H9 (cell line): Measurements from ENCODE around the gene CAMKV. TPM values are rescaled to one million over a fixed set of nuclear protein-coding genes. Genes with fewer than 3 reads are reported as not detected.

Experiments used
- DNase-seq: peaks from one replicate; pipeline ENCODE4 v3.0.0-alpha.2; 2017
- H2AFZ ChIP-seq: one replicate; pipeline ENCODE4 v1.6.1; 2013; ENCODE audit warnings: mild to moderate bottlenecking, low read length, control low read depth, moderate library complexity
- H2AK5ac ChIP-seq: 2 replicates; pipeline ENCODE4 v1.6.1; 2013; ENCODE audit warnings: low read length, control low read depth, mixed read lengths; ENCODE audit not compliant: insufficient read length
- H2BK120ac ChIP-seq: one replicate; pipeline ENCODE4 v1.6.1; 2013; ENCODE audit warnings: low read depth, mild to moderate bottlenecking, low read length, control low read depth, inconsistent platforms; ENCODE audit not compliant: poor library complexity, severe bottlenecking
- H2BK12ac ChIP-seq: 2 replicates; pipeline ENCODE4 v1.6.1; 2013; ENCODE audit warnings: low read length, control low read depth, mixed read lengths, low read depth; ENCODE audit not compliant: insufficient read length
- H2BK15ac ChIP-seq: 2 replicates; pipeline ENCODE4 v1.6.1; 2013; ENCODE audit warnings: low read depth, low read length, control low read depth
- H2BK20ac ChIP-seq: one replicate; pipeline ENCODE4 v1.6.1; 2013; ENCODE audit warnings: low read depth, mild to moderate bottlenecking, low read length, control low read depth, inconsistent platforms; ENCODE audit not compliant: poor library complexity, severe bottlenecking
- H2BK5ac ChIP-seq: 2 replicates; pipeline ENCODE4 v1.6.1; 2013; ENCODE audit warnings: low read length, control low read depth, mixed read lengths; ENCODE audit not compliant: insufficient read length
- H3K14ac ChIP-seq: 2 replicates; pipeline ENCODE4 v1.6.1; 2013; ENCODE audit warnings: low read length, control low read depth; ENCODE audit not compliant: insufficient read depth
- H3K18ac ChIP-seq: 2 replicates; pipeline ENCODE4 v1.6.1; 2013; ENCODE audit warnings: low read depth, mild to moderate bottlenecking, mixed read lengths, low read length, control low read depth; ENCODE audit not compliant: insufficient read length
- H3K23ac ChIP-seq: 2 replicates; pipeline ENCODE4 v1.6.1; 2013; ENCODE audit warnings: low read length, control low read depth, mixed read lengths, low read depth; ENCODE audit not compliant: insufficient read length
- H3K23me2 ChIP-seq: 2 replicates; pipeline ENCODE4 v1.6.1; 2013; ENCODE audit warnings: low read depth, mild to moderate bottlenecking, mixed read lengths, low read length, control low read depth; ENCODE audit not compliant: insufficient read length, poor library complexity, severe bottlenecking
- H3K27ac ChIP-seq: 2 replicates; pipeline ENCODE4 v1.5.1; 2013; ENCODE audit warnings: low read length, control low read depth, mixed read lengths, low read depth; ENCODE audit not compliant: insufficient read length
- H3K27me3 ChIP-seq: 2 replicates; pipeline ENCODE4 v1.6.1; 2013; ENCODE audit warnings: low read length, control low read depth, inconsistent platforms; ENCODE audit not compliant: insufficient read depth
- H3K4ac ChIP-seq: 2 replicates; pipeline ENCODE4 v1.6.1; 2013; ENCODE audit warnings: low read depth, mild to moderate bottlenecking, control low read depth, inconsistent platforms, low read length, moderate library complexity
- H3K4me1 ChIP-seq: 2 replicates; pipeline ENCODE4 v1.6.1; 2013; ENCODE audit warnings: low read length, control low read depth, inconsistent platforms; ENCODE audit not compliant: insufficient read depth
- H3K4me2 ChIP-seq: 2 replicates; pipeline ENCODE4 v1.6.1; 2013; ENCODE audit warnings: low read length, control low read depth, mixed read lengths; ENCODE audit not compliant: insufficient read length, insufficient read depth
- H3K56ac ChIP-seq: 2 replicates; pipeline ENCODE4 v1.6.1; 2013; ENCODE audit warnings: low read depth, mild to moderate bottlenecking, mixed read lengths, low read length, control low read depth; ENCODE audit not compliant: insufficient read length
- H3K79me1 ChIP-seq: 2 replicates; pipeline ENCODE4 v1.6.1; 2013; ENCODE audit warnings: low read depth, mild to moderate bottlenecking, moderate library complexity, low read length, control low read depth, inconsistent platforms; ENCODE audit not compliant: insufficient read depth, poor library complexity, severe bottlenecking
- H3K79me2 ChIP-seq: 2 replicates; pipeline ENCODE4 v1.6.1; 2013; ENCODE audit warnings: low read length, control low read depth, inconsistent platforms; ENCODE audit not compliant: insufficient read depth
- H3K9ac ChIP-seq: 2 replicates; pipeline ENCODE4 v1.6.1; 2013; ENCODE audit warnings: low read length, control low read depth, mixed read lengths; ENCODE audit not compliant: insufficient read length; ENCODE audit errors: extremely low read depth
- H3K9me3 ChIP-seq: one replicate; pipeline ENCODE4 v1.6.1; 2013; ENCODE audit warnings: low read depth, low read length, inconsistent platforms; ENCODE audit not compliant: control insufficient read depth
- H3T11ph ChIP-seq: one replicate; pipeline ENCODE4 v1.6.1; 2013; ENCODE audit warnings: mild to moderate bottlenecking, low read length, control low read depth, inconsistent platforms
- H4K20me1 ChIP-seq: one replicate; pipeline ENCODE4 v1.6.1; 2013; ENCODE audit not compliant: control insufficient read depth, insufficient read length, insufficient read depth
- H4K5ac ChIP-seq: 2 replicates; pipeline ENCODE4 v1.6.1; 2013; ENCODE audit warnings: low read depth, mild to moderate bottlenecking, mixed read lengths, low read length, control low read depth; ENCODE audit not compliant: insufficient read length
- H4K8ac ChIP-seq: replicated peaks from 2 replicates; pipeline ENCODE4 v1.6.1; 2013; ENCODE audit warnings: low read length, control low read depth, mixed read lengths, low read depth; ENCODE audit not compliant: insufficient read length
- H4K91ac ChIP-seq: 2 replicates; pipeline ENCODE4 v1.6.1; 2013; ENCODE audit warnings: low read depth, mild to moderate bottlenecking, moderate library complexity, mixed read lengths, low read length, control low read depth; ENCODE audit not compliant: insufficient read length
- H3K27ac Mint-ChIP-seq, 3 experiments: 2 replicates in 2 of 3; 3 replicates in 1 of 3; pipeline ENCODE4 v1.8.0; 2020 to 2021; ENCODE audit warnings: mixed read lengths in 3 of 3, mild to moderate bottlenecking in 1 of 3, moderate library complexity in 1 of 3
- H3K27me3 Mint-ChIP-seq: 2 replicates; pipeline ENCODE4 v1.8.0; 2021; ENCODE audit warnings: low read depth, mild to moderate bottlenecking, moderate library complexity, mixed read lengths
- H3K36me3 Mint-ChIP-seq, 3 experiments: 2 replicates in 2 of 3; 3 replicates in 1 of 3; pipeline ENCODE4 v1.8.0; 2020 to 2021; ENCODE audit warnings: low read depth in 3 of 3, mixed read lengths in 3 of 3; ENCODE audit not compliant: insufficient read depth in 1 of 3
- H3K4me1 Mint-ChIP-seq, 2 experiments: 2 replicates each; pipeline ENCODE4 v1.8.0; 2020; ENCODE audit warnings: mixed read lengths in 2 of 2
- H3K4me3 Mint-ChIP-seq, 2 experiments: 2 replicates in 1 of 2; 3 replicates in 1 of 2; pipeline ENCODE4 v1.8.0; 2020 to 2021; ENCODE audit warnings: mild to moderate bottlenecking in 2 of 2, mixed read lengths in 2 of 2, moderate library complexity in 1 of 2
- H3K9me3 Mint-ChIP-seq, 2 experiments: 2 replicates in 1 of 2; 3 replicates in 1 of 2; pipeline ENCODE4 v1.8.0; 2020; ENCODE audit warnings: mild to moderate bottlenecking in 2 of 2, mixed read lengths in 2 of 2, moderate library complexity in 1 of 2
- CTCF ChIP-seq: fragments of 200-600 bp; sonication (generic); conservative IDR thresholded peaks from 3 replicates; pipeline ENCODE4 v1.8.0; 2021; ENCODE audit warnings: antibody characterized with exemption, mild to moderate bottlenecking
- WGBS: extraction: QIAGEN DNeasy Blood & Tissue Kit; methylation state at CpG from one replicate; pipeline ENCODE4 v1.1.7; 2013; ENCODE audit warnings: missing lambda C conversion rate, low lambda C conversion rate, mixed read lengths; ENCODE audit not compliant: insufficient read length; ENCODE audit errors: extremely low coverage; 5-methylcytosine and 5-hydroxymethylcytosine counted together
- total RNA-seq: library from RNA; stranded (reverse); gene quantifications from 2 replicates; pipeline ENCODE4 v1.2.1, GENCODE V29; 2021

The CAMKV gene
- total RNA-seq, 1 experiment from 2014 or later = 54.2 TPM

- no peak overlapping the region for H2BK5ac ChIP-seq
- Mint-ChIP-seq H3K4me1 (peaks cover 27 to 33% of the 10 kb centered on the region in 2 experiments), H3K36me3 (no peaks in the 10 kb centered on the region; a peak in 1 of 7 replicates), H3K4me3 (no peak overlapping the region; a peak in 1 of 5 replicates), H3K9me3 (no peaks in the 10 kb centered on the region), H3K27ac (no peak overlapping the region), H3K27me3 (peaks cover 5% of the 10 kb centered on the region)
- H3K9ac ChIP-seq = no peak overlapping the region
- no peak overlapping the region for H4K91ac ChIP-seq
- no peak overlapping the region for H3K14ac ChIP-seq
- H2BK120ac ChIP-seq = no peak overlapping the region
- no peaks in the 10 kb centered on the region for H3K27me3 ChIP-seq
- H3K4me1 ChIP-seq = peaks cover 9% of the 10 kb centered on the region; the same call in 1 of the 2 replicates
- no peak for TF ChIP-seq CTCF
- H2BK12ac ChIP-seq = no peak overlapping the region
- H3K4me2 ChIP-seq = no peak overlapping the region
- DNase-seq = no peak
- H2BK15ac ChIP-seq = no peak overlapping the region
- no peak overlapping the region for H3T11ph ChIP-seq
- H3K23me2 ChIP-seq = no peaks in the 10 kb centered on the region
- no peaks in the 10 kb centered on the region for H3K79me2 ChIP-seq
- no CpG with 5 or more reads among the region's 4 CpGs for WGBS
- no peak overlapping the region for H2AFZ ChIP-seq
- H3K27ac ChIP-seq = no peak overlapping the region
- no peaks in the 10 kb centered on the region for H4K20me1 ChIP-seq
- no peaks in the 10 kb centered on the region for H3K9me3 ChIP-seq
- H3K79me1 ChIP-seq = no peaks in the 10 kb centered on the region
- no peak overlapping the region for H3K23ac ChIP-seq
- H3K4ac ChIP-seq = no peak overlapping the region
- no peak overlapping the region for H3K18ac ChIP-seq
- H2BK20ac ChIP-seq = no peak overlapping the region
- no peak overlapping the region for H3K56ac ChIP-seq
- H4K8ac ChIP-seq = no peak overlapping the region
- H2AK5ac ChIP-seq = no peak overlapping the region
- H4K5ac ChIP-seq = no peak overlapping the region
These were observed 14.3 kb upstream of the CAMKV start for GRCh38 chr3:49883998-49884397.
